HS-27A (cell line): ENCODE data around the gene WARS2.
"Not testable (repeated sequence)": the region's sequence is repeated elsewhere in the genome, so short reads cannot be mapped to it uniquely, and the experiment has no call there.

Experiments
- DNase-seq: peaks from one replicate; pipeline ENCODE4 v3.0.0-alpha.2; 2012; ENCODE audit warnings: low read depth, missing footprints

Gene WARS2

DNA sequence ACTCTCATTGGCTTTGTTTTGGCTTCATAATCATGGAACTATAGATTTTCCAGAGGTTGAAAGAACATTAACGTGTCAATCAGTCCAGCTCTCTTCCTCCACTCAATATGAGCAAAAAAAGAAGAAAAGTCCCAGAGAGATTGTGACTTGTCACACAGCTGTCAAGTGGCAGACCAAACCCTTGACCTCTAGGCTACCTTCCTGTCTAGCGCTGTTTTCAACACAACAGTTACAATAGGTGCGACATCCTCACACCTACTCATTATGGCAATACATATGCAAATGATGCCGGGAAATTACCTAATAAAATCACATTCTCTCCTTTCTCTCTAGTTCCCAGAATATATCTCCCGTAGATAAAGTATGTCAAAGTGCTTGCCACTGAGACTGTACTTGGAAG lies 1.1 kb downstream of the WARS2 start:
- DNase-seq, result no peak

DNA sequence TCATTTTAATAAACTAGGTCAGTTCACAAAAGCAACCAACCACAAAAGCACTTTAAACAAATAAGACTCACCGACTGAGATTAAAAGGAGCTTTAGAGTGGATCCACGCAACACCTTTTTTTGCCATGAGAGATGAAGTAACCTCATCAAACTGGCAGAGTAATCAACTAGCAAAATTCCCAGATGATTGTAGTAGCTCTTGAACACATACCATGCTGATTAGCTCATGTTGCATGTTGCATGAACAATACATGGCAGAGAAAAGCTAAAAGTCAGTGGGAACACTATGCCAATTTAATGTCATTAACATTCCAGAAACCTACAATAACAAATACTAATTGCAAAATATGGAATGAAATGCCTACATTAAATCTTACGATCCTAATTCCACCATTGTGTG lies 4.1 kb downstream of the WARS2 start:
- DNase-seq, result no peak

DNA sequence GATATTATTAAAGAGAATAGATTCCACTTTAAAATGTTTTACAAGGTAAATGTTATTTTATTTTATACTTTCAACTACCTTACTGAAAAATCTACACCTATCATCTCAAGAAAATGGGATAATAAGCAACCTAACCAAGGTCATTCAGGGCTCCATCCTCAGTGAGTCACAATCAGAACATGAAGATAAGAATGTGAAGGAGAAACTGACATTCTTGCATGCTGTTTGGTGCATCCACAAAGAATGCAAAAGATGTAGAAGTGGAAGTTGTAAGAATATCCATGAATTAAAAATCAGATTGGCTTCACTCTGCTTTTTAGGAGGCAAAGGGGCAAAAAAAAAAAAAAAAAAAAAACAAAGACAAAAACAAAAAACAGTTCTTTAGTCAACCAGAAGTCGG lies 6.5 kb downstream of the WARS2 start:
- DNase-seq, result peak; percentile 45

DNA sequence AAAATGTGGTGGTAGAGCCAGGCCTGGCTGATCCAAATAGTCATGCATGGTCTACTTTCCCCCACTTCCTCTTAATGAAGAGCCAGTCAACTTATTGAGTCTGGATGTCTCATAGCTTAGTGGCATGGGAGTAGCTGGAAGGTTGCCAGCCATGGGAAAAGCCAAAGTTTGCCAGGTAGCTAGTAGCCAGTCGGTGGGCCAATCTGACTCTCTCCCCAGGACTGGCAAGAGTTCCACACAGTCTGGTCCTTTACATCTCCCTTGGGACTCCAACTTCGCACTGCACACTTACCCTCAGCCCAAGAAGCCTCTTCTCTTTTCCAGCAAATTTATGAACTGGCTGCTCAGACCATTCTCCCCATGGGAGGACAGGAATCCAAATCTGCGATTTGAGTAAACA lies 8.3 kb downstream of the WARS2 start:
- no peak for DNase-seq

DNA sequence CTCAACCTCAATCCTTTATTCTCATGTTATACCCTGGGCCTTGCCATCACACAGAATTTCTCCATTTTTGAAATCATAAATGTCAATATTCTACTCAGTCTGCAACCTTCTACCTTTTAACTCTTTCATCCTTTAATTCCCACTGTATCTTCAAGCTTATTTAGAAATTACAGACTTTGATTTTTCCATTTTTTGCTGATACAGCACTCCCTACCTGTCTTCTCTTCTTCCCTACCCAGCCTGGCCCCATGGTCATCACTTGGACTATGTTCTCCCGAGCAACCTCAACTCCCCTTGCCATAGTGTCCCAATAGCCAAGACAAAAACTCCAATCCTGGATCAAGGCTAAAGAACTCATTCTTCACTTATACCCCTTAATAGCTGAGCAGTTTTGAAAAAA lies 14.6 kb downstream of the WARS2 start:
- DNase-seq, result no peak

DNA sequence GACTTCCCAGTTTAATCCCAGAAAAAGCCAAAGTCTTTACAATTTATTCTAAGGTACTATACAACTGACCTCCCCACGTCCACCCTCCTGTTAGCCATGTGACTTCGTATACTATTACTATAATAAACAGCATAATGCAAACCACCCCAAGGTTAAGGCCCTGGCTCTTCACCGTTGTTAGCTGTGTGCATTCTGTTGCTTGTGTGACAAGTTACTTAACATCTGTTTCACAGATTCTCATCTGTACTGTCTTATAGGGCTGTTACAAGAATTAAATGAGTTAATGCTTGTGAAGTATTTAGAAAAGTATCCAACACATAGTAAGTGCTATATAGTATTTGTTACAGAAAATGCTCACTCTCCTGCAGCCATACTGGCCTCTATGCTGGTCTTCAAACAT lies 15.7 kb downstream of the WARS2 start:
- no peak for DNase-seq

DNA sequence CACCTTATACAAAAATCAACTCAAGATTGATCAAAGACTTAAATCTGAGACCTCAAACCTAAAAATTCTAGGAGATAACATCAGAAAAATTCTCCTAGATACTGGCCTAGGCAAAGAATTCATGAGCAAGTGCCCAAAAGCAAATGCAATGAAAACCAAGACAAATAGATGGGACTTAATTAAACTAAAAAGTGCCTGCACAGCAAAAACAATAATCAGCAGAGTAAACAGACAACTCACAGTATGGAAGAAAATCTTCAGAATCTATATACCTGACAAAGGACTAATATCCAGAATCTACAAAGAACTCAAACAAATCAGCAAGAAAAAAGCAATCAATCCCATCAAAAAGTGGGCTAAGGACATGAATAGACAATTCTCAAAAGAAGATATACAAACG lies 18.6 kb downstream of the WARS2 start:
- not testable (repeated sequence) for DNase-seq

DNA sequence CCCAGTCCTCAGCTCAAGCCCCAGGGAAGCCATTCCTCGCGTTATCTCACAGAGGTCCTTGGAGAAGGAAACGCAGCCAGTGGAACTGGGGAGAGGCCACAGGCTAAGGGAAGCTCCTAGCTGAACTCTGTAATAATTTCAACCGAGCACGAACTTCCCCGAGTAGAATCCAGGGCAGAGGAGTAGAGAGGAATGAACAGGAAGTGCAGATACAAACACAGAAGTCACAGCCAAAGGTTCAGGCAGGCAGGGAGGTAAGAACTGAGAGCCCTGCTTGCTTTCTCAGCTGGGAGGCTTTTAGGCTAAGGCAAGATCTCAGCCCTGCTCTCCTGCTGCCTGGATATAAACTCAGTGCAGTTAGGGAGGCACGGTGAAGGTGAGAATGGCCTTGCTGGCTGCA lies 23.7 kb downstream of the WARS2 start:
- DNase-seq, result no peak

DNA sequence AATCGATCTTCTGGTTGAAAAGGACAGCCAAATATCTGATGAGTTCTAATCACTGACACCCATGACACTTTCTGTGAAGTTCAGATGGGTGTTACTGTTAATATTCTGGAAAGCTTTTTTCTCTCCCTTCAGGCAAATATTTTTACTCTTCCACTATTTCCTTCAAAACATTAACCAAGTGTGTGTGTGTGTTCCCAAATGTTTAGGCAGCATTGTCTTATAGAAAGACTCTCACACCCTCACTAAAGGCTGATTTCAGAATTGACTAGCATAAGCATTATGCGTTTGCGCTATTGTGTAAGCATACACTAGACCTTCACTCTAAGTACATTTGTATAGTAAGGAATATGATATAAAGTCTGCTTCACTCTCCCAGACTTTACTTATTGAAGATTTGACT lies 24.7 kb downstream of the WARS2 start:
- DNase-seq, result no peak

DNA sequence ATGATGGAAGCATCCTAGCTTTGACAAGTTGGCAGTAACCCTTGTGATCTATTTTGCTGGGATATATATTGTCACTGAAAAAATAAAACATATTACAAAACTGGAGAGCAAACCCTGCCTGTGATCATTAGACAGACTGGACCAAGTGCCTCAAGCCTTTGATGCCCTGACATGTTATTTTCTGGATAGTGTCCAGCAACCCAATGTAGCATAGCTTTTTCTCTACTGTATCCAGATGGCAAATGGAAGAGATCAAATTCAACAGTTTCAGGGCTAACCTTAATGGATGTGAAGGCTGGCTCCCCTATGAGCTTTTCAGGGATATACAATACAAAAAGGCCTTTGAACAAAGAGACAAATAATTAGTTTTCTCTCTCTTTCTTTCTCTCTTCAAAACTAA lies 25.1 kb downstream of the WARS2 start:
- no peak for DNase-seq

DNA sequence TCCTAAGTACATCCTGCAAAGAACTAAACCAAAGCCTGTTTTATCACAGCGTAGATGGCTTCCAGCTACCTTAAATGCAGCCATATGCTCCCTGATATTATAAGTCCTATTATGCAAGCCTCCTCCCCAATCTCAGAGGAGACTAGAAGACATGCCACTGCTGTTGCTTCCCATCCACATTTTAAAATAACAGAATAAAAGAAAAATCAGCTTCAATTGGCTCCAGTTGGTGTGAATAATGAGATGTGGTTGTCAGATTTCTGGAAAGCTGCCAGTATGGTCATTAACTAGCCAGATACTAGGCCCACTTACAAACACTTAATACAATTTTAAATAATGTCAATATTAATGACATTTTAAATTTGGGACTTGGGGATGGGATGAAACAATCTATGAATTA lies 25.7 kb downstream of the WARS2 start:
- no peak for DNase-seq

DNA sequence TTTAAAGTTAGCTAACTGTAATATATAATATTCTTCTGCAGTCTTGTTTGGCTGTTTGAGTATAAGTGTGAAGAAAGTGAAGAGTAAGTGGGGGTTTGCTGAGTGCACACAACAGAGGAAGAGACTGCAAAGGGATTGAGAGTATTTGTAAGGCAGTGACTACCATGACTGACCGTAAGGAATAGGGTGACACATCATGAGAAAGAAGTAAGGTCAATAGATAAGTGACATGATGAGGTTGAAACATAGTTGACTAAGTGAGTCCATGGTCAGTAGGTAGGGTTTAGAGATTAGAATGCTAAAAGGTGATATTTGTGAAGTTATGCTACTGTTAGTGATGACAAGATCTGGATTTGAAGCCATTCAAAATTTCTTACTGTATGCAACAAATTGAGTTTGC lies 27.7 kb downstream of the WARS2 start:
- no peak for DNase-seq

DNA sequence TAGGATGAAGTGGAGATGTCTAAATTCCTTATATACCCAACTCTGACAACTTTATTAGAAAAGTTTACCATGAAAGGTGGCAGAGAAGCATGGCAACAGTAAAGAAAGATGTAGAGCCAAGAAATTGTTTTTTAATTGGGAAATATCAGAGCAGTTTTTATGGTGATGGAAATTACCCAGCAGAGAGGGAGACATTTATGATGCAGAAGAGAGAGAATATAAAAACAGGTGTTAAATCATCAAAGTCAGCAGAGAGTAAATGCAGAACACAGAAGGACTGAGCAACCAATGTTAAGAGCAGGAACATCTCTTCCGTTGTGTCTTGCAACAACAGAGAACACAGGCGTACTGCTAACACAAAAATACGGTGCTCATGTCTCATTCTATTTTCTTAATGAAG lies 28.2 kb downstream of the WARS2 start:
- DNase-seq, result no peak

DNA sequence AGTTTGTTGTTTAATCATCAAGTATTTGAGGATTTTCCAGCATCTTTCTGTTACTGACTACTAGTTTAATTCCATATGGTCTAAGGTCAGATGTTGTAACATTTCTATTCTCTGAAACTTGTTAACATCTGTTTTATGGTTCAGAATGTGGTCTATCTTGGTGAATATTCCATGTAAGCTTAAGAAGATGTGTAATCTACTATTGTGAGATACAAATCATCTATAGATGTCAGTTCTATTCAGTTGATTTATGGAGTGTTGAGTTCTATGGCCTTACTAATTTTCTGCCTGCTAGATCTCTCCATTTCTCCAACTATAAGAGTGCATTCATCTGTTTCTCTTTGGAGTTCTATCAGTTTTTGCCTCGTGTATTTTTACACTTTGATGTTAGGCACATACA lies 31.5 kb downstream of the WARS2 start:
- DNase-seq, result no peak

DNA sequence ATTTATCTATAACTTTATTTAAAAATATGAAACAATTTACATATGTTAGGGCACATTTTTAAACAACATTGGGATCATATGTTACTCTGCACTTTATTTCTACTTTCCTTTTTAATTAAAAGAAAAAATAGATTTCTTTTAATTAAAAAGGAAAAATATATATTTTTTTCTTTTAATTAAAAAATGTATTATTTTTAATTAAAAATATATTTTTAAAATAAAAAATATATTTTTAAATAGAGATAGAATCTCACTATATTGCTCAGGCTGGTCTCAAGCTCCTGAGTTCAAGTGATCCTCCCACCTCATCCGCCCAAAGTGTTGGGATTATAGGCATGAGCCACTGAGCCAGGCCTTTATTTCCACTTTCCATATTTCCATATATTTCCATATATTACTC lies 36.7 kb downstream of the WARS2 start:
- DNase-seq, result no peak

DNA sequence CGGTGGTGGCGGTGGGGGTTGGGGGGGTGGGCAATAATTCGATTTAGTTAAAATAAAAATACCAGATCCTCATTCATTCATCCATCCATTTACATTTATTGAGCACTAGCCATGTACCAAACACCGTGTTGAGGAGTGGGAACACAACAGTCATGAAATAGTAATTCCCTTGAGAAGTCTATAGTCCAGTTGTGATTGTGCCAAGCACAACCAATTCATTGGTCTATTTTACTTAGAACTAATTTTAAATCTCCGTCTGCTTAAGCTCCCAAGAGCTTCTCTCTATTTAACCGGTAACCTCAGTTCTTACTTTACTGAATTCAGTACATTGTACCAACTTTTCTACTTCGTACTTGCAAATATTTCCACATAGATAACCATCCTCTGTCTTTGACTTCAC lies 38.4 kb downstream of the WARS2 start:
- no peak for DNase-seq

DNA sequence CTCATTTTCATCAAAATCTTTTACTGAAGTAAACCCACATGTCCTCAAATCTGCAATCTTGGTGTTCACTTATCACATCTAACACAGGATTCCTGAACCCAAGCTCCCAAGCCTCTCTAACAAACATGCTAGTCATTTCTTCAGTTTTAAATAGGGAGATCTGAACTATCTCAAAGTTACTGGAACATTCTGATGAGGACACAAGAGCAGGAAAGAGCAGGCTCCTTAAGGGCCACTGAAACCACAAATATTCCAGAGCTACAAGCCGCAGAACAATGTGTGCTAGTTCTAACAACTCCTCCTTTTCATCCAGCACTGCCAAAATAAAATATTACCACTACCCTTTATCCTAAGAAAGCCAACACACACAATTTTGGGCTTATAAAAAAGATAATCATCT lies 38.9 kb downstream of the WARS2 start:
- no peak for DNase-seq

DNA sequence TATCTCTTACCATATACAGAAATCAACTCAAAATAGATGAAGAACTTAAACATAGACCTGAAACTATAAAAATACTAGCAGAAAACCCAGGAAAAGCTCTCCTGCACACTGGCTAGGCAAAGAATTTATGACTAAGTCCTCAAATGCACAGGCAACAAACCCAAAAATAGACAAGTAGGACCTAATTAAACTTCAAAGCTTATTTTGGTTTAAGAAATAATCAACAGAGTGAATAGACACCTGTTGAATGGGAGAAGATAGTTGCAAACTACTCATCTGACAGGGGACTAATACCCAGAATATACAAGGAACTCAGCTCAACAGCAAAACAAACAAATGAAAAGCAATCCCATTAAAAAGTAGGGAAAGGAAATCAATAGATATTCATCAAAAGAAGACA lies 40.7 kb downstream of the WARS2 start:
- no peak for DNase-seq

DNA sequence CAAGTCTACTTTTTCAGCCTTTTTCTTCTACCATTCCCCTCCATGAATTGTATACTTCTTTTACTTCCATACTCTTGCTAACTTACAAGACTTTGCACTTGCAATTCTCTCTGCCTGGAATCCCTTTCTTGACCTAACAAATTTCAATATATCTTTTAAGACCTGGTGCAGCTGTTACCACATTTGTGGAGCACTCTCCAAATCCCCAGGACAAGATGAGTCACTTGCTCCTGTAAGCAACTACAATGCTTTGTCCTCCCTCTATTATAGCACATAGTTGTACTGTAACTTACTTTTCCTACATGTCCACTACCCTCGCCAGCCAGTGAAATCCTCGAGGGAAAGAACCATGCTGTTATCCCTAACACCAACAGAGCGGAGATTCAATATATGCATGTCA lies 43.1 kb downstream of the WARS2 start:
- DNase-seq, result no peak

DNA sequence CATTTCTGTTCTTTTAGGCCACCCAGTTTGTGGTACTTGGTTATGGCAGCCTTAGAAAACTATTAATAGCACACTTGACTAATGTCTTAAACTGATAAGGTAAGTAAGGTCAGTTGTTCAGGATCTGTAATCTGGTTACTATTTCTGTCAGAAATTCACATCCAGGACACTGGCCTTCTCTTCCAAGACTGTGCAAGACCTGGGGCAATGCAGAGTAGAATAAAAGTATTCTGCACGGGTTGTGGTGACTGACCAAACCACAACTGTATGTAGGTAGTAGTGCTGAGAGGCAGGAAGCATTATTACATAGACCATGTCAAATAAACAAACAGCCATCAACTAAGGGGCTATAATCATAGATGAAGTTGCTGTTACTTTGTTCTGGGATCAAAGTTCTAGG lies 46.7 kb downstream of the WARS2 start:
- DNase-seq, result no peak

DNA sequence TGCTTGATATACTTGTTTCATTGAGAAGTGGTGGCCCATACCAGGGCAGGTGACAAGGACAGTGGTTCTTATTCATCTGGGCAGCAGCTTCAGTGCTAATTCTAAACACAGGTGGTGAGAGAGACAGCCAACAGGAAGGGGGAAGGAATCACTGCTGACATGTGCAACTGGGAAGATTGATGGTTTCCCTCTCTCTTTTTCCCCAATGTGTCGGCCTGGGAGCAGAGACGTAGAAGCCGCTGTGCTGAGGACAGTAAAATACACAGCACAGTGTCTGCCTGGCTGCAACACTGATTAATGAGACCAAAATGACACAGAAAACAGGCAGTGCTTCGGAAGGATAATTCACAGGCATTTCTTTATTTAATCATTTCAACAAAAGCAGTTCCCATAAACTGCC lies 48.8 kb downstream of the WARS2 start:
- DNase-seq, result no peak

DNA sequence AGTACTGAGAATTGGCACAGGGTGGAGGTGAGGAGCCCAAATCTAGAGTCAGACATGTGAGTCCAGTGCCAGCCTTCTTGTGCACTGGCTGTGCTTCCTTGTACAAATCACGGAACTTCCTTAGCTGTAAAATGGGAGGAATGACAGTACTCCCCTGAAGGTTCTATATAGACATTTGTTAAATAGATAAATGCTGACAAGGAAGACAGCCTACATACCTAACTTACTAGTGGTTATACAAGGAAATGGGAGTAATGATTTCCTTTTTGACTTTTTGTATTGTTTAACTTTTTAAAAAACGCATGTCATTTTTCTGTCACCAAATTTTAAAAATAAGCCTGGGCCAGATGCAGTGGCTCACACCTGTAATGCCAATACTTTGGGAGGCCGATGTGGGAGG lies 50.2 kb downstream of the WARS2 start:
- no peak for DNase-seq

DNA sequence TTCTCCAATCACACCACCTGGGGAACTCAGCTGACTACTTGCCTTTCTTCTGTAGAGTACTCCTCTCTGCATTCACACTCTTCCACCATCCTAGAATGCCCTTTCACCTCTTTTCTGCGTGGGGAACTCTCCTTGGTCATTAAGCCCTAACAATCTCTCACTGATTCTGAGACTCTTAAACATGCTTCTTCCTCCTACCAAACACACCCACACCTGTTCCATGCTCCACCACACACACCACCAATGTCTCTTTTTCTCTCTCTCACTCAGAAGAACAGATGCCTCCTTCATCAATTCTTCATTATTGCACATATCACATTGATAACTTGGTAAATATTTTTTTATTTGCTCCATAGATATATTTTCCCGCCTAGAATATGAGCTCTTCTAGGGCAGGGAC lies 53.6 kb downstream of the WARS2 start:
- DNase-seq, result no peak

DNA sequence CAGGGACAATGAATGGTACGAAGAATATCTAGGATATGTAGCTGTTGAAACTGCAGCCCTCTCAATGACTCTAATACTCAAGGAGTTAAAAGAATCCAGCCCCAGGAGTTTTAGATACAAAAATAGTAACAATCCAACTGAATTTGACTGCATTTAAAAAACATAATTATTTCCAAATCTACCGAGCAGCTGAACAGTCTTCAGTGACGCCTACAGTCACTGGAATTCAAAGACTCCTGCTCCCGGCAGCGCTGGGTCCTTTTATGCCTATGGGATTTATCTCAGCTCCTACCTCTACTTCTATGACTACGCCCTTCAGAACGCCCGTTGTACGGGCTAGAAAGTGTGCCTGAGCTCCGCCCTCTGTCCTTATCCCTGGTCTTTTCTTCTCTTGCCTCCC lies 55.7 kb downstream of the WARS2 start:
- no peak for DNase-seq

DNA sequence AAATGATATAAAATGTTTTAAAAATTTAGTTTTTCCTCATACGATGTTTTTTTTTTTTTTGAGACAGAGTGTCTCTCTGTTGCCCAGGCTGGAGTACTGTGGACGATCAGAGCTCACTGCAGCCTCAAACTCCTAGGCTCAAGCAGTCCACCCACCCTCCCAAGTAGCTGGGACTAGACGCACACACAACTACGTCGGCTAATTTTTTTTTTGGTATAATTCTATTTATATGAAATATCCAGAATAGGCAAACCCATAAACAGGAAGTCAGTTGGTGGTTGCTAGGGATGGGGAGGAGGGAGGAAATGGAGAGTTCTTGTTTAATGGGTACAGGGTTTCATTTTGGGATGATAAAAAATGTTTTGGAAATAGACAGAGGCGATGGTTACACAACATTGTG lies 56.5 kb downstream of the WARS2 start:
- no peak for DNase-seq

DNA sequence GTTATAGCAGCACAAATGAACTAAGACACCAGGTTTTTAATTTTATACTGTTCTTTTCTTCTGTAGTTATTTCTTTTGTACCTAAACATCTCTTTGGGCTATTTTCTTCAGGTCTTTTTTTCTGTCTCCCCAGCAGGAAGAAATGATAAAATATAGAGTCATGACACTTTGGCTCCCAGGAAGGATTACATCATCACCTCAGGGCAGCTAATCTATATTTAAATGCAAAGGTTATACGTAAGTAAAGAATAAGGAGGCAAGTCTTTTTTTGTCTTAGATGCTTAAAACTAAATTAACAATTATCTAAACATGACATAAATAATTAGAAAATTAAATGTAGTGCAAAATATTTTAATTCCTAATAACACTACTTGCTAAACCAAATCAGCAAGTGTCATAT lies 57.0 kb downstream of the WARS2 start:
- no peak for DNase-seq
